Lower lobe of right lung (tissue), 2 donors: ENCODE measurements around the gene SERINC3. TPM values are rescaled to one million over a fixed set of nuclear protein-coding genes. Genes with fewer than 3 reads are reported as not detected.
A peak's percentile ranks its signal among the peaks of the same experiment; 100 is the strongest.

Experiments
- ATAC-seq, 2 donors: fragments of 200-7000 bp; cut with Tn5 transposase; one replicate each; pipeline ENCODE4 v1.9.1; 2020 to 2022; ENCODE audit warnings: mild to moderate bottlenecking in 2 of 2, moderate library complexity in 2 of 2
- DNase-seq: peaks from one replicate; pipeline ENCODE4 v3.0.0-alpha.2; 2020
- H3K27ac ChIP-seq: fragments of 200-600 bp; one replicate; pipeline ENCODE4 v1.8.0; 2022
- H3K27me3 ChIP-seq: fragments of 200-600 bp; one replicate; pipeline ENCODE4 v1.8.0; 2022; ENCODE audit warnings: low read depth
- H3K36me3 ChIP-seq: fragments of 200-600 bp; one replicate; pipeline ENCODE4 v1.8.0; 2022; ENCODE audit warnings: mild to moderate bottlenecking
- H3K4me1 ChIP-seq: fragments of 200-600 bp; one replicate; pipeline ENCODE4 v1.8.0; 2022
- H3K4me3 ChIP-seq: fragments of 200-600 bp; one replicate; pipeline ENCODE4 v1.8.0; 2022; ENCODE audit warnings: mild to moderate bottlenecking
- H3K9me3 ChIP-seq: fragments of 200-600 bp; one replicate; pipeline ENCODE4 v1.8.0; 2022
- CTCF ChIP-seq: fragments of 200-600 bp; IDR thresholded peaks from one replicate; pipeline ENCODE4 v1.8.0; 2022; ENCODE audit warnings: antibody characterized with exemption, mild to moderate bottlenecking
- intact Hi-C: fragments of 100-400 bp; cut with DNase I; formaldehyde crosslinking; loops from one replicate; pipeline ENCODE4 v1.11.0; 2022
- total RNA-seq: library from RNA; stranded (reverse); fragmentation: NEBNext Ultra II Directional; extraction: Animal tissue kit (Norgen Biotek cat#: 25700); gene quantifications from one replicate; pipeline ENCODE4 v1.2.1, GENCODE V29; 2021
- donor health status: DM: no; HTN: yes; CAD: no; lungs with severe emphysema.

The SERINC3 gene
- total RNA-seq, 1 donor from 2014 or later: 133 TPM

GRCh38 chr20:44464514-44464913 is 57.4 kb downstream of the SERINC3 start:
- no peaks in the 10 kb centered on the region for H3K4me1 ChIP-seq
- TF ChIP-seq CTCF: no peak
- no peak for DNase-seq
- no peak overlapping the region for H3K4me3 ChIP-seq
- intact Hi-C loops: no loop called here
- no peak overlapping the region for H3K27ac ChIP-seq
- no peaks in the 10 kb centered on the region for H3K27me3 ChIP-seq
- no peaks in the 10 kb centered on the region for H3K9me3 ChIP-seq
- H3K36me3 ChIP-seq: no peaks in the 10 kb centered on the region
- no peak for ATAC-seq

- intact Hi-C loops: no loop called here
- no peaks in the 10 kb centered on the region for H3K36me3 ChIP-seq
- ATAC-seq: no peak
Measured at GRCh38 chr20:44463466-44463865, 58.4 kb downstream of the SERINC3 start.

GRCh38 chr20:44461803-44462174 is 60.1 kb downstream of the SERINC3 start:
- no peak for TF ChIP-seq CTCF
- ATAC-seq: no peak
- Histone ChIP-seq H3K4me1 (no peaks in the 10 kb centered on the region), H3K9me3 (no peaks in the 10 kb centered on the region), H3K27ac (no peak overlapping the region), H3K4me3 (no peak overlapping the region), H3K36me3 (no peaks in the 10 kb centered on the region), H3K27me3 (no peaks in the 10 kb centered on the region)
- DNase-seq: no peak
- intact Hi-C loops: no loop called here

More at GRCh38 chr20:44463466-44463865, 58.4 kb downstream of the SERINC3 start:
- Histone ChIP-seq H3K4me1 (no peaks in the 10 kb centered on the region), H3K9me3 (no peaks in the 10 kb centered on the region), H3K27me3 (no peaks in the 10 kb centered on the region), H3K27ac (no peak overlapping the region), H3K4me3 (no peak overlapping the region)
- TF ChIP-seq CTCF: no peak
- DNase-seq: no peak

GRCh38 chr20:44461142-44461802 is 60.6 kb downstream of the SERINC3 start:
- no peak for ATAC-seq

GRCh38 chr20:44460795-44461141 is 61.1 kb downstream of the SERINC3 start:
- Histone ChIP-seq H3K4me1 (no peaks in the 10 kb centered on the region), H3K4me3 (no peak overlapping the region), H3K27me3 (no peaks in the 10 kb centered on the region), H3K27ac (no peak overlapping the region), H3K36me3 (no peaks in the 10 kb centered on the region), H3K9me3 (no peaks in the 10 kb centered on the region)
- DNase-seq (no peak), ATAC-seq (no peak)
- intact Hi-C loops: no loop called here
- peak; percentile 32 for TF ChIP-seq CTCF

More at GRCh38 chr20:44461142-44461802, 60.6 kb downstream of the SERINC3 start:
- no peak overlapping the region for H3K27ac ChIP-seq
- no peaks in the 10 kb centered on the region for H3K27me3 ChIP-seq
- DNase-seq: no peak
- intact Hi-C loops: no loop called here
- no peaks in the 10 kb centered on the region for H3K36me3 ChIP-seq
- no peak for TF ChIP-seq CTCF
- no peak overlapping the region for H3K4me3 ChIP-seq
- H3K9me3 ChIP-seq: no peaks in the 10 kb centered on the region
- H3K4me1 ChIP-seq: no peaks in the 10 kb centered on the region

- DNase-seq: no peak
- no peak for TF ChIP-seq CTCF
- Histone ChIP-seq H3K4me1 (peaks cover 7% of the 10 kb centered on the region), H3K36me3 (no peaks in the 10 kb centered on the region), H3K27ac (no peak overlapping the region), H3K4me3 (no peak overlapping the region), H3K27me3 (no peaks in the 10 kb centered on the region), H3K9me3 (no peaks in the 10 kb centered on the region)
- ATAC-seq: no peak
- intact Hi-C loops: no loop called here
Measured at GRCh38 chr20:44459271-44459670, 62.6 kb downstream of the SERINC3 start.
